ENCODE measurements around the gene SRGAP3. TPM values are rescaled to one million over a fixed set of nuclear protein-coding genes. Genes with fewer than 3 reads are reported as not detected.

Gene SRGAP3
- total RNA-seq, 1 donor from 2014 or later = 3.9 TPM

- Mint-ChIP-seq H3K4me1 (ENCODE audit: low read depth, unreplicated experiment) (peaks cover 20% of the 10 kb centered on the region), H3K9me3 (ENCODE audit: unreplicated experiment) (no peaks in the 10 kb centered on the region), H3K36me3 (ENCODE audit: low read depth, unreplicated experiment) (no peaks in the 10 kb centered on the region), H3K27ac (ENCODE audit: unreplicated experiment) (no peak overlapping the region), H3K27me3 (ENCODE audit: low read depth, unreplicated experiment) (no peaks in the 10 kb centered on the region), H3K4me3 (ENCODE audit: unreplicated experiment) (no peak overlapping the region)
- no peak overlapping the region for H3K4me2 ChIP-seq (ENCODE audit: low read length)
- H3K27me3 ChIP-seq (ENCODE audit: insufficient read depth, low read length) = peaks cover 2% of the 10 kb centered on the region
- H3K36me3 ChIP-seq (ENCODE audit: insufficient read depth, low read length) = no peaks in the 10 kb centered on the region
- no peaks in the 10 kb centered on the region for H3K9me3 ChIP-seq (ENCODE audit: insufficient read depth, low read depth, low read length)
- DNase-seq (ENCODE audit: low read depth) = no peak
- no peak for FAIRE-seq
- no peak overlapping the region for H3K27ac ChIP-seq (ENCODE audit: low read depth, low read length)
- no peak overlapping the region for H3K9ac ChIP-seq (ENCODE audit: low read length)
- H2AFZ ChIP-seq (ENCODE audit: low read depth, low read length) = no peak overlapping the region
- H4K20me1 ChIP-seq (ENCODE audit: insufficient read depth, low read length) = no peaks in the 10 kb centered on the region
- no peak overlapping the region for H3K4me3 ChIP-seq (ENCODE audit: insufficient read depth, low read depth, low read length)
- no peak for TF ChIP-seq CTCF (IDR thresholded peaks at IDR 0.05; ENCODE audit: insufficient read depth, low read depth, low read length)
- no peak for TF ChIP-seq EZH2 (IDR thresholded peaks at IDR 0.05; ENCODE audit: insufficient read depth, low read length)
- H3K4me1 ChIP-seq (ENCODE audit: insufficient read depth, low read length) = no peaks in the 10 kb centered on the region
- H3K79me2 ChIP-seq (ENCODE audit: insufficient read depth, low read length) = no peaks in the 10 kb centered on the region
Observed at GRCh38 chr3:8987226-8987625, 262.2 kb downstream of the SRGAP3 start.

- no peaks in the 10 kb centered on the region for H3K36me3 ChIP-seq (ENCODE audit: insufficient read depth, low read length)
Observed at GRCh38 chr3:8986741-8987140, 262.7 kb downstream of the SRGAP3 start.

More at GRCh38 chr3:8986741-8987140, 262.7 kb downstream of the SRGAP3 start:
- H3K9me3 Mint-ChIP-seq (ENCODE audit: unreplicated experiment) = no peaks in the 10 kb centered on the region
- Histone ChIP-seq H2AFZ (ENCODE audit: low read depth, low read length) (no peak overlapping the region), H3K27me3 (ENCODE audit: insufficient read depth, low read length) (peaks cover 2% of the 10 kb centered on the region), H3K4me3 (ENCODE audit: insufficient read depth, low read depth, low read length) (no peak overlapping the region), H3K79me2 (ENCODE audit: insufficient read depth, low read length) (no peaks in the 10 kb centered on the region), H3K4me1 (ENCODE audit: insufficient read depth, low read length) (no peaks in the 10 kb centered on the region), H3K9ac (ENCODE audit: low read length) (no peak overlapping the region), H4K20me1 (ENCODE audit: insufficient read depth, low read length) (no peaks in the 10 kb centered on the region), H3K27ac (ENCODE audit: low read depth, low read length) (no peak overlapping the region), H3K9me3 (ENCODE audit: insufficient read depth, low read depth, low read length) (no peaks in the 10 kb centered on the region), H3K4me2 (ENCODE audit: low read length) (no peak overlapping the region)
- DNase-seq (ENCODE audit: low read depth) (no peak), FAIRE-seq (no peak)
- peaks cover 25% of the 10 kb centered on the region for H3K4me1 Mint-ChIP-seq (ENCODE audit: low read depth, unreplicated experiment)
- H3K36me3 Mint-ChIP-seq (ENCODE audit: low read depth, unreplicated experiment) = no peaks in the 10 kb centered on the region
- no peaks in the 10 kb centered on the region for H3K27me3 Mint-ChIP-seq (ENCODE audit: low read depth, unreplicated experiment)
- no peak overlapping the region for H3K4me3 Mint-ChIP-seq (ENCODE audit: unreplicated experiment)
- TF ChIP-seq CTCF (IDR thresholded peaks at IDR 0.05; ENCODE audit: insufficient read depth, low read depth, low read length) (no peak), EZH2 (IDR thresholded peaks at IDR 0.05; ENCODE audit: insufficient read depth, low read length) (no peak)
- no peak overlapping the region for H3K27ac Mint-ChIP-seq (ENCODE audit: unreplicated experiment)
